ENCODE measurements around the gene MYOG. TPM values are rescaled to one million over a fixed set of nuclear protein-coding genes. Genes with fewer than 3 reads are reported as not detected.

MYOG gene
- total and polyA plus RNA-seq, 2 experiments from 2014 or later, result not detected

DNA sequence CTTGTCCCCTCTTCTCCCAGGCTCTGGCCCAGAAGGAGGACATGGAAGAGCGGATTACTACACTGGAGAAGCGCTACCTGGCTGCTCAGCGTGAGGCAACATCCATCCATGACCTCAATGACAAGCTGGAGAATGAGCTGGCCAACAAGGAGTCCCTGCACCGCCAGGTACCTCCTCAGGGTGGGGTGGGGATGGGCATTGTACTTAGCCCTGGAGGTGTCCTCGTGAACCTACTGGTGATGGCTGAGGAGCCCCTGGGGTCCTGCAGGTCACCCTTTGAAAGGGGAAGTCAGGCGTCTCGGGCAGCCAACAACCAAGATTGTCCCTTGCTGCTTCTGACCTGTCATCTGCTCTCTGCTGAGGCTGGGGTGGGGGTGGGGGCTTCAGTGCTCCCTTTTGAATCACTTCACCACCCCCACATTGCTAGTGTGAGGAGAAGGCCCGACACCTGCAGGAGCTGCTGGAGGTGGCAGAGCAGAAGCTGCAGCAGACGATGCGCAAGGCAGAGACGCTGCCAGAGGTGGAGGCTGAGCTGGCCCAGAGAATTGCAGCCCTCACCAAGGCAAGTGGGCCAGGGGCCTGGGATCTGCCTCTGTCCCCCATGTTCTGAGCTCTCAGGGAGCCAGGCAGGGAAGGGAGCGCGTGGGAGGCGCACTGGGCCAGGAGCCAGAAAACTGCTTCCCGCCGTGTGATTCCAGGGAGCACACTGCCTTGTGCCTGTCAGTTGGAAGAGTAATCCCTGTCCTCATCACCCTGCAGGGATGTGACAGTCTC is 39.8 kb downstream of the MYOG start:
- no peak for TF ChIP-seq ZNF331 (CRISPR knock-in tag; IDR thresholded peaks at IDR 0.05; ENCODE audit: low read depth)
- Histone ChIP-seq H3K27me3 (ENCODE audit: insufficient read depth) (no peaks in the 10 kb centered on the region), H3K4me1 (ENCODE audit: insufficient read depth) (peaks cover 10% of the 10 kb centered on the region), H3K4me2 (no peak overlapping the region), H2AFZ (no peak overlapping the region), H3K9me2 (ENCODE audit: insufficient read depth) (no peaks in the 10 kb centered on the region), H3K4me3 (no peak overlapping the region), H4K20me1 (replicated peaks; ENCODE audit: insufficient read depth) (no peaks in the 10 kb centered on the region), H3K36me3 (ENCODE audit: insufficient read depth) (no peaks in the 10 kb centered on the region), H3K27ac (ENCODE audit: low read depth) (no peak overlapping the region), H3F3A (replicated peaks; ENCODE audit: low read depth) (no peaks in the 10 kb centered on the region), H3K79me2 (replicated peaks; ENCODE audit: insufficient read depth) (no peaks in the 10 kb centered on the region)
- peaks cover 18% of the 10 kb centered on the region for H3K27me3 Mint-ChIP-seq (ENCODE audit: insufficient read depth, low read depth, poor library complexity)
- no peak overlapping the region for H3K4me3 Mint-ChIP-seq
- no peaks in the 10 kb centered on the region; the same call in 2 of the 3 replicates for H3K9me3 Mint-ChIP-seq
- H3K4me1 Mint-ChIP-seq, result peaks cover 25% of the 10 kb centered on the region
- no peak overlapping the region for H3K27ac Mint-ChIP-seq
- no peaks in the 10 kb centered on the region; the same call in 2 of the 3 replicates for H3K36me3 Mint-ChIP-seq (ENCODE audit: low read depth)
- DNase-seq (ENCODE audit: low spot score) (no peak), ATAC-seq (no peak)

DNA sequence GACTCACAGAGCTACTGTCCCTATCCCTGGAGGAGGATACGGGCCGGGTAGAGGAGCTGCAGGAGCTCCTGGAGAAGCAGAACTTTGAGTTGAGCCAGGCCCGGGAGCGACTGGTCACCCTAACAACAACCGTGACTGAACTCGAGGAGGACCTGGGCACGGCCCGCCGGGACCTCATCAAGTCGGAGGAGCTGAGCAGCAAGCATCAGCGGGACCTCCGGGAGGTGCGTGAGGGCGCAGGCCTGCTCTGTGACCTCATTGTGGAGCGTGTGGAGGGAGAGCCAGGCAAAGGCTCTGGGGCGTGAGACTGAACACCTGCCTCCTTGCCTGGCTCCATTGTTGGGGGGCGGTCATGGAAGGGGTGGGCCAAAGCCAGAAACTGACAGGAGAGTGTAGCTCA is 40.5 kb downstream of the MYOG start:
- no peak overlapping the region for H2AFZ ChIP-seq
- H3K9me2 ChIP-seq (ENCODE audit: insufficient read depth), result no peaks in the 10 kb centered on the region
- ATAC-seq (no peak), DNase-seq (ENCODE audit: low spot score) (no peak)
- peaks cover 25% of the 10 kb centered on the region for H3K4me1 Mint-ChIP-seq
- H3K4me1 ChIP-seq (ENCODE audit: insufficient read depth), result peaks cover 10% of the 10 kb centered on the region
- no peak overlapping the region; the same call in 1 of the 2 replicates for H3K27ac Mint-ChIP-seq
- H3K4me3 Mint-ChIP-seq, result no peak overlapping the region
- H3K27ac ChIP-seq (ENCODE audit: low read depth), result no peak overlapping the region
- H3K27me3 Mint-ChIP-seq (ENCODE audit: insufficient read depth, low read depth, poor library complexity), result peaks cover 18% of the 10 kb centered on the region
- H3K27me3 ChIP-seq (ENCODE audit: insufficient read depth), result no peaks in the 10 kb centered on the region
- H3K4me3 ChIP-seq, result no peak overlapping the region
- no peaks in the 10 kb centered on the region for H3K36me3 ChIP-seq (ENCODE audit: insufficient read depth)
- H3K79me2 ChIP-seq (replicated peaks; ENCODE audit: insufficient read depth), result no peaks in the 10 kb centered on the region
- H3K9me3 Mint-ChIP-seq, result no peaks in the 10 kb centered on the region; the same call in 2 of the 3 replicates
- H3K4me2 ChIP-seq, result no peak overlapping the region
- H3K36me3 Mint-ChIP-seq (ENCODE audit: low read depth), result no peaks in the 10 kb centered on the region; the same call in 2 of the 3 replicates
- no peaks in the 10 kb centered on the region for H4K20me1 ChIP-seq (replicated peaks; ENCODE audit: insufficient read depth)
- H3F3A ChIP-seq (replicated peaks; ENCODE audit: low read depth), result no peaks in the 10 kb centered on the region
- TF ChIP-seq CREB1 (CRISPR knock-in tag; IDR thresholded peaks at IDR 0.05; ENCODE audit: low read depth) (no peak), ZNF331 (CRISPR knock-in tag; IDR thresholded peaks at IDR 0.05; ENCODE audit: low read depth) (no peak), ZNF114 (CRISPR knock-in tag; IDR thresholded peaks at IDR 0.05) (no peak), EZH2phosphoT487 (IDR thresholded peaks at IDR 0.05; ENCODE audit: unreplicated experiment) (no peak), NANOG (IDR thresholded peaks at IDR 0.05; ENCODE audit: borderline replicate concordance) (no peak), EZH2 (IDR thresholded peaks at IDR 0.05; ENCODE audit: low read depth, unreplicated experiment) (no peak), POLR2AphosphoS5 (IDR thresholded peaks at IDR 0.05; ENCODE audit: low read depth) (no peak), STAT1 (IDR thresholded peaks at IDR 0.05; ENCODE audit: unreplicated experiment) (no peak), JUNB (IDR thresholded peaks at IDR 0.05; ENCODE audit: unreplicated experiment) (no peak)
- TF ChIP-seq, protein P1, sequence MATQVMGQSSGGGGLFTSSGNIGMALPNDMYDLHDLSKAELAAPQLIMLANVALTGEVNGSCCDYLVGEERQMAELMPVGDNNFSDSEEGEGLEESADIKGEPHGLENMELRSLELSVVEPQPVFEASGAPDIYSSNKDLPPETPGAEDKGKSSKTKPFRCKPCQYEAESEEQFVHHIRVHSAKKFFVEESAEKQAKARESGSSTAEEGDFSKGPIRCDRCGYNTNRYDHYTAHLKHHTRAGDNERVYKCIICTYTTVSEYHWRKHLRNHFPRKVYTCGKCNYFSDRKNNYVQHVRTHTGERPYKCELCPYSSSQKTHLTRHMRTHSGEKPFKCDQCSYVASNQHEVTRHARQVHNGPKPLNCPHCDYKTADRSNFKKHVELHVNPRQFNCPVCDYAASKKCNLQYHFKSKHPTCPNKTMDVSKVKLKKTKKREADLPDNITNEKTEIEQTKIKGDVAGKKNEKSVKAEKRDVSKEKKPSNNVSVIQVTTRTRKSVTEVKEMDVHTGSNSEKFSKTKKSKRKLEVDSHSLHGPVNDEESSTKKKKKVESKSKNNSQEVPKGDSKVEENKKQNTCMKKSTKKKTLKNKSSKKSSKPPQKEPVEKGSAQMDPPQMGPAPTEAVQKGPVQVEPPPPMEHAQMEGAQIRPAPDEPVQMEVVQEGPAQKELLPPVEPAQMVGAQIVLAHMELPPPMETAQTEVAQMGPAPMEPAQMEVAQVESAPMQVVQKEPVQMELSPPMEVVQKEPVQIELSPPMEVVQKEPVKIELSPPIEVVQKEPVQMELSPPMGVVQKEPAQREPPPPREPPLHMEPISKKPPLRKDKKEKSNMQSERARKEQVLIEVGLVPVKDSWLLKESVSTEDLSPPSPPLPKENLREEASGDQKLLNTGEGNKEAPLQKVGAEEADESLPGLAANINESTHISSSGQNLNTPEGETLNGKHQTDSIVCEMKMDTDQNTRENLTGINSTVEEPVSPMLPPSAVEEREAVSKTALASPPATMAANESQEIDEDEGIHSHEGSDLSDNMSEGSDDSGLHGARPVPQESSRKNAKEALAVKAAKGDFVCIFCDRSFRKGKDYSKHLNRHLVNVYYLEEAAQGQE (IDR thresholded peaks at IDR 0.05; ENCODE audit: unreplicated experiment), result no peak
- TF ChIP-seq, protein P2, sequence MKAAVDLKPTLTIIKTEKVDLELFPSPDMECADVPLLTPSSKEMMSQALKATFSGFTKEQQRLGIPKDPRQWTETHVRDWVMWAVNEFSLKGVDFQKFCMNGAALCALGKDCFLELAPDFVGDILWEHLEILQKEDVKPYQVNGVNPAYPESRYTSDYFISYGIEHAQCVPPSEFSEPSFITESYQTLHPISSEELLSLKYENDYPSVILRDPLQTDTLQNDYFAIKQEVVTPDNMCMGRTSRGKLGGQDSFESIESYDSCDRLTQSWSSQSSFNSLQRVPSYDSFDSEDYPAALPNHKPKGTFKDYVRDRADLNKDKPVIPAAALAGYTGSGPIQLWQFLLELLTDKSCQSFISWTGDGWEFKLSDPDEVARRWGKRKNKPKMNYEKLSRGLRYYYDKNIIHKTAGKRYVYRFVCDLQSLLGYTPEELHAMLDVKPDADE (IDR thresholded peaks at IDR 0.05), result no peak
- TF ChIP-seq, protein P3, sequence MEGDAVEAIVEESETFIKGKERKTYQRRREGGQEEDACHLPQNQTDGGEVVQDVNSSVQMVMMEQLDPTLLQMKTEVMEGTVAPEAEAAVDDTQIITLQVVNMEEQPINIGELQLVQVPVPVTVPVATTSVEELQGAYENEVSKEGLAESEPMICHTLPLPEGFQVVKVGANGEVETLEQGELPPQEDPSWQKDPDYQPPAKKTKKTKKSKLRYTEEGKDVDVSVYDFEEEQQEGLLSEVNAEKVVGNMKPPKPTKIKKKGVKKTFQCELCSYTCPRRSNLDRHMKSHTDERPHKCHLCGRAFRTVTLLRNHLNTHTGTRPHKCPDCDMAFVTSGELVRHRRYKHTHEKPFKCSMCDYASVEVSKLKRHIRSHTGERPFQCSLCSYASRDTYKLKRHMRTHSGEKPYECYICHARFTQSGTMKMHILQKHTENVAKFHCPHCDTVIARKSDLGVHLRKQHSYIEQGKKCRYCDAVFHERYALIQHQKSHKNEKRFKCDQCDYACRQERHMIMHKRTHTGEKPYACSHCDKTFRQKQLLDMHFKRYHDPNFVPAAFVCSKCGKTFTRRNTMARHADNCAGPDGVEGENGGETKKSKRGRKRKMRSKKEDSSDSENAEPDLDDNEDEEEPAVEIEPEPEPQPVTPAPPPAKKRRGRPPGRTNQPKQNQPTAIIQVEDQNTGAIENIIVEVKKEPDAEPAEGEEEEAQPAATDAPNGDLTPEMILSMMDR (conservative IDR thresholded peaks at IDR 0.05; ENCODE audit: low read depth in 2 of 2), result no peak
